ENCODE measurements around the gene RAB5IF.

The RAB5IF gene

DNA sequence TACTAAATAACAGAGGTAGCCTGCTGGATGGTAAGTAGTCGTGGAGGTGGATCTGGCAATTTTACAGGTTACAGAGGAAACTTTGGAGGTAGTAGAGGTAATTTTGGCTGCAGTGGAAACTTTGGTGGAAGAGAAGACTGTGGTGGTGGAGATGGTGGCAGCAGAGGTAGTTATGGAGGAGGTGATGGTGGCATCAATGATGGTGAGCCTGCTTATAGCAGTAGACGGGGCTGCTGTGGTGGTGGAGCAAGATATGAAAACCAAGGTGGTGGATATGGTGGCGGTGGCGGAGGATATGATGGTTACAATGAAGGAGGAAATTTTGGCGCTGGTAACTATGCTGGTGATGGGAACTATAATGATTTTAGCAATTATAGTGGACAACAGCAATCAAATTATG lies 15.3 kb downstream of the RAB5IF start:
- Histone ChIP-seq H3K4me3 (ENCODE audit: low read depth, low read length) (no peak overlapping the region), H3K27me3 (ENCODE audit: insufficient read depth, low read length) (no peaks in the 10 kb centered on the region), H3K79me1 (ENCODE audit: low read length) (no peaks in the 10 kb centered on the region), H3K18ac (ENCODE audit: low read length) (no peak overlapping the region), H2BK12ac (ENCODE audit: low read length) (no peak overlapping the region), H2BK120ac (ENCODE audit: insufficient read depth, low read length, poor library complexity) (no peak overlapping the region), H3K4me1 (ENCODE audit: control insufficient read depth in 1 of 2, insufficient read depth in 2 of 2, low read length in 2 of 2) (no peaks in the 10 kb centered on the region), H3K9ac (ENCODE audit: low read length) (no peak overlapping the region), H3K27ac (ENCODE audit: low read depth, low read length) (no peak overlapping the region), H4K12ac (ENCODE audit: low read depth, low read length) (no peak overlapping the region), H3K4ac (ENCODE audit: low read depth, low read length) (no peak overlapping the region), H3K14ac (ENCODE audit: low read length) (no peak overlapping the region), H3K36me3 (ENCODE audit: control insufficient read depth in 1 of 2, insufficient read depth in 2 of 2, low read length in 2 of 2) (no peaks in the 10 kb centered on the region), H2AK5ac (ENCODE audit: low read length) (no peak overlapping the region), H2BK5ac (ENCODE audit: low read depth, low read length, poor library complexity) (no peak overlapping the region), H3K23ac (ENCODE audit: low read length) (no peak overlapping the region), H3K79me2 (ENCODE audit: control insufficient read depth, insufficient read depth, low read length, poor library complexity) (no peaks in the 10 kb centered on the region), H4K91ac (ENCODE audit: low read depth, low read length) (no peak overlapping the region), H2AFZ (ENCODE audit: insufficient read depth, low read length, poor library complexity) (no peak overlapping the region), H3K4me2 (ENCODE audit: low read length) (no peak overlapping the region), H4K8ac (ENCODE audit: low read depth, low read length) (no peak overlapping the region), H3K9me3 (ENCODE audit: insufficient read depth, low read depth, low read length) (no peaks in the 10 kb centered on the region)
- WGBS (ENCODE audit: extremely low coverage, insufficient coverage, insufficient read length), result no CpG with 5 or more reads among the region's 5 CpGs
- DNase-seq, result no peak

GRCh38 chr20:36623444-36623843 lies 17.9 kb downstream of the RAB5IF start:
- Histone ChIP-seq H3K79me1 (ENCODE audit: low read length) (no peaks in the 10 kb centered on the region), H4K8ac (ENCODE audit: low read depth, low read length) (no peak overlapping the region), H4K12ac (ENCODE audit: low read depth, low read length) (no peak overlapping the region), H4K91ac (ENCODE audit: low read depth, low read length) (no peak overlapping the region), H3K23ac (ENCODE audit: low read length) (no peak overlapping the region), H3K4me3 (ENCODE audit: low read depth, low read length) (no peak overlapping the region), H3K9me3 (ENCODE audit: insufficient read depth, low read depth, low read length) (no peaks in the 10 kb centered on the region), H2BK5ac (ENCODE audit: low read depth, low read length, poor library complexity) (no peak overlapping the region), H3K4me2 (ENCODE audit: low read length) (no peak overlapping the region), H2BK120ac (ENCODE audit: insufficient read depth, low read length, poor library complexity) (no peak overlapping the region), H2AFZ (ENCODE audit: insufficient read depth, low read length, poor library complexity) (no peak overlapping the region), H3K27me3 (ENCODE audit: insufficient read depth, low read length) (no peaks in the 10 kb centered on the region), H3K79me2 (ENCODE audit: control insufficient read depth, insufficient read depth, low read length, poor library complexity) (no peaks in the 10 kb centered on the region), H2AK5ac (ENCODE audit: low read length) (no peak overlapping the region), H3K14ac (ENCODE audit: low read length) (no peak overlapping the region), H3K36me3 (ENCODE audit: control insufficient read depth in 1 of 2, insufficient read depth in 2 of 2, low read length in 2 of 2) (no peaks in the 10 kb centered on the region), H3K9ac (ENCODE audit: low read length) (no peak overlapping the region), H3K18ac (ENCODE audit: low read length) (no peak overlapping the region), H3K4me1 (ENCODE audit: control insufficient read depth in 1 of 2, insufficient read depth in 2 of 2, low read length in 2 of 2) (peaks cover 0 to 4% of the 10 kb centered on the region in 2 experiments), H3K4ac (ENCODE audit: low read depth, low read length) (no peak overlapping the region), H3K27ac (ENCODE audit: low read depth, low read length) (no peak overlapping the region), H2BK12ac (ENCODE audit: low read length) (no peak overlapping the region)
- WGBS (ENCODE audit: extremely low coverage, insufficient coverage, insufficient read length), result no CpG with 5 or more reads among the region's 2 CpGs
- no peak for DNase-seq

DNA sequence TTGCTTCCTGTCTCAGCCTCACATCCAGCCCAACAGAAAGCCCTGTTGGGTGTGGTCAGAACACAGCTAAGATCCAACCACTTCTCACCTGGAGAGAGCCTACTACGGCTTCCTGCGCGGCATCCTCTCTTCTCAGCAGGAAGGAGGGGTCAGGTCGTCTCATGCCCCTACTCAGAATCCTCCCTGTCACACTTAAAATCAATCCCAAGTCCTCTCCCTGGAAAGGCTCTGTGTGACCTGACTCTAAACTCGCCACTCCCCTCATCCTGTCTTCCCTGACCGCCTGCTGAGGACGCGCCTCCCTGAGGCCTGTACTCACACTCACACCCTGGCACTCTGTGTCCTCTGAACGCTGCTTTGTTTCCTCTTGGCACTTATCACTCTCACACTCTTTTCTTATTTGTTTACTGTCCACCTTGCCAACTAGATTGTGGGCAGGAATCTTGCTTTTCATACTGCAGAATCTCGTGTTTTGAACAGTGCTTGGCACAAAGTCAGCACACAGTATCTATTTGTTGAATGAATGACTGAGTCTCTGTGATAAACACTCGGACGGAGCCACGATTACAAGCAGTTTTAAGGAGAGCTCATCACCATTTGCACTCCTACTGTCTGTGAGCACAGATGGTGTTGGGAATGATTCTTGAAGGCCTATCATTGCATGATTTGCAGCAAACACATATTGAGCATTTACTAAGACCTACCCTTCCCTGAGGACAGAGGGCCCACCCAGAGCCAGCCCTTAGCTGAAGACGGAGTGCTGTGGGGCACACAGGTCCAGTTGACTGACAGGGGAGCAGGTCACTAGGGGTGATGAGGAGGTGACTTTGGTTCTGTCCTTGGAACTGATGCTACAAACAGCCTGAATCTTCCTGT lies 18.7 kb downstream of the RAB5IF start:
- Histone ChIP-seq H2AK5ac (ENCODE audit: low read length) (no peak overlapping the region), H3K79me1 (ENCODE audit: low read length) (no peaks in the 10 kb centered on the region), H3K27ac (ENCODE audit: low read depth, low read length) (no peak overlapping the region), H3K4me2 (ENCODE audit: low read length) (no peak overlapping the region), H3K9ac (ENCODE audit: low read length) (no peak overlapping the region), H2AFZ (ENCODE audit: insufficient read depth, low read length, poor library complexity) (peak overlapping the region; percentile 23), H3K4me1 (ENCODE audit: control insufficient read depth in 1 of 2, insufficient read depth in 2 of 2, low read length in 2 of 2) (peaks cover 0 to 4% of the 10 kb centered on the region in 2 experiments), H2BK12ac (ENCODE audit: low read length) (no peak overlapping the region), H3K4me3 (ENCODE audit: low read depth, low read length) (peak overlapping the region; percentile 21), H4K91ac (ENCODE audit: low read depth, low read length) (no peak overlapping the region), H3K14ac (ENCODE audit: low read length) (no peak overlapping the region), H3K23ac (ENCODE audit: low read length) (no peak overlapping the region), H2BK5ac (ENCODE audit: low read depth, low read length, poor library complexity) (no peak overlapping the region), H3K27me3 (ENCODE audit: insufficient read depth, low read length) (no peaks in the 10 kb centered on the region), H2BK120ac (ENCODE audit: insufficient read depth, low read length, poor library complexity) (no peak overlapping the region), H3K36me3 (ENCODE audit: control insufficient read depth in 1 of 2, insufficient read depth in 2 of 2, low read length in 2 of 2) (no peaks in the 10 kb centered on the region), H3K4ac (ENCODE audit: low read depth, low read length) (no peak overlapping the region), H3K9me3 (ENCODE audit: insufficient read depth, low read depth, low read length) (no peaks in the 10 kb centered on the region), H4K12ac (ENCODE audit: low read depth, low read length) (no peak overlapping the region), H3K79me2 (ENCODE audit: control insufficient read depth, insufficient read depth, low read length, poor library complexity) (no peaks in the 10 kb centered on the region), H4K8ac (ENCODE audit: low read depth, low read length) (no peak overlapping the region), H3K18ac (ENCODE audit: low read length) (no peak overlapping the region)
- WGBS (ENCODE audit: extremely low coverage, insufficient coverage, insufficient read length), result no CpG with 5 or more reads among the region's 14 CpGs
- no peak for DNase-seq

- Histone ChIP-seq H3K4me3 (ENCODE audit: low read depth, low read length) (peak overlapping the region; percentile 21), H2AFZ (ENCODE audit: insufficient read depth, low read length, poor library complexity) (no peak overlapping the region)
Observed at GRCh38 chr20:36624944-36625324, 19.4 kb downstream of the RAB5IF start.

More at GRCh38 chr20:36624944-36625324, 19.4 kb downstream of the RAB5IF start:
- Histone ChIP-seq H3K4ac (ENCODE audit: low read depth, low read length) (no peak overlapping the region), H4K12ac (ENCODE audit: low read depth, low read length) (no peak overlapping the region), H3K18ac (ENCODE audit: low read length) (no peak overlapping the region), H3K14ac (ENCODE audit: low read length) (no peak overlapping the region), H4K91ac (ENCODE audit: low read depth, low read length) (no peak overlapping the region), H3K79me2 (ENCODE audit: control insufficient read depth, insufficient read depth, low read length, poor library complexity) (no peaks in the 10 kb centered on the region), H2AK5ac (ENCODE audit: low read length) (no peak overlapping the region), H2BK12ac (ENCODE audit: low read length) (no peak overlapping the region), H3K27ac (ENCODE audit: low read depth, low read length) (no peak overlapping the region), H2BK120ac (ENCODE audit: insufficient read depth, low read length, poor library complexity) (no peak overlapping the region), H3K9ac (ENCODE audit: low read length) (no peak overlapping the region), H4K8ac (ENCODE audit: low read depth, low read length) (no peak overlapping the region), H3K9me3 (ENCODE audit: insufficient read depth, low read depth, low read length) (no peaks in the 10 kb centered on the region), H2BK5ac (ENCODE audit: low read depth, low read length, poor library complexity) (no peak overlapping the region), H3K4me1 (ENCODE audit: control insufficient read depth in 1 of 2, insufficient read depth in 2 of 2, low read length in 2 of 2) (peaks cover 0 to 4% of the 10 kb centered on the region in 2 experiments), H3K27me3 (ENCODE audit: insufficient read depth, low read length) (no peaks in the 10 kb centered on the region), H3K36me3 (ENCODE audit: control insufficient read depth in 1 of 2, insufficient read depth in 2 of 2, low read length in 2 of 2) (no peaks in the 10 kb centered on the region), H3K79me1 (ENCODE audit: low read length) (no peaks in the 10 kb centered on the region), H3K23ac (ENCODE audit: low read length) (no peak overlapping the region), H3K4me2 (ENCODE audit: low read length) (no peak overlapping the region)
- no CpG with 5 or more reads among the region's 2 CpGs for WGBS (ENCODE audit: extremely low coverage, insufficient coverage, insufficient read length)
- DNase-seq, result no peak
